NOMO-1 (cell line): Measurements from ENCODE around the gene KRT6B.
A peak's percentile ranks its signal among the peaks of the same experiment; 100 is the strongest.
"Not testable (repeated sequence)": the region's sequence is repeated elsewhere in the genome, so short reads cannot be mapped to it uniquely, and the experiment has no call there.

Experiments used
- DNase-seq, 2 experiments: peaks; one replicate each; lab custom pipeline; 2025; ENCODE audit not compliant: unreplicated experiment in 2 of 2; lab: John Stamatoyannopoulos, UW

The KRT6B gene

GRCh38 chr12:52473768-52474167 lies 21.8 kb upstream of the KRT6B start, which contains the start of gene KRT6C:
TSS of gene KRT6C (minus strand) at chr12:52473805. CDS start at chr12:52473737, 68 bp downstream.
- no peak for DNase-seq

- no peak for DNase-seq
These were observed 17.9 kb upstream of the KRT6B start for GRCh38 chr12:52469853-52470252.

GRCh38 chr12:52464897-52465296 lies 13.0 kb upstream of the KRT6B start:
- DNase-seq, result no peak

- DNase-seq, result no peak
These were observed 9.7 kb upstream of the KRT6B start for GRCh38 chr12:52461693-52462092.

GRCh38 chr12:52458861-52459260 lies 6.9 kb upstream of the KRT6B start:
- no peak for DNase-seq

- DNase-seq, result peak in 1 of 2 experiments; percentile 1
These were observed 3.9 kb upstream of the KRT6B start for GRCh38 chr12:52455821-52456220.

GRCh38 chr12:52454411-52455201 lies 2.7 kb upstream of the KRT6B start:
- no peak for DNase-seq

- DNase-seq, result no peak
These were observed 3.7 kb downstream of the KRT6B start for GRCh38 chr12:52448228-52448627.

- DNase-seq, result not testable (repeated sequence)
These were observed 4.8 kb downstream of the KRT6B start for GRCh38 chr12:52447196-52447595.

GRCh38 chr12:52446367-52447045 lies 5.4 kb downstream of the KRT6B start:
- DNase-seq, result no peak

GRCh38 chr12:52445876-52446275 lies 6.1 kb downstream of the KRT6B start:
- DNase-seq, result no peak

- no peak for DNase-seq
These were observed 7.0 kb downstream of the KRT6B start for GRCh38 chr12:52444647-52445595.

GRCh38 chr12:52443966-52444365 lies 8.0 kb downstream of the KRT6B start:
- DNase-seq, result no peak

GRCh38 chr12:52442600-52443061 lies 9.3 kb downstream of the KRT6B start:
- no peak for DNase-seq

GRCh38 chr12:52441320-52441911 lies 10.5 kb downstream of the KRT6B start:
- peak; percentile 0 to 51 for DNase-seq

- DNase-seq, result no peak
These were observed 11.1 kb downstream of the KRT6B start for GRCh38 chr12:52440821-52441319.

- DNase-seq, result no peak
These were observed 12.1 kb downstream of the KRT6B start for GRCh38 chr12:52439845-52440244.

- DNase-seq, result no peak
These were observed 12.5 kb downstream of the KRT6B start for GRCh38 chr12:52439420-52439819.

GRCh38 chr12:52438305-52439301 lies 13.3 kb downstream of the KRT6B start:
- no peak for DNase-seq
